Breast epithelium (tissue), 4 donors: ENCODE measurements around the gene TMTC2. TPM values are rescaled to one million over a fixed set of nuclear protein-coding genes. Genes with fewer than 3 reads are reported as not detected.

Experiments used
- DNase-seq, 2 donors: peaks; one replicate each; pipeline ENCODE4 v3.0.0-alpha.2; 2019; ENCODE audit warnings: low spot score in 2 of 2
- H3K27ac ChIP-seq, 2 donors: fragments of 200-600 bp; sonication (generic) in 1 of 2; one replicate each; pipeline ENCODE4 v1.5.1; 2016 to 2019; ENCODE audit warnings: mild to moderate bottlenecking in 1 of 2
- H3K27me3 ChIP-seq, 2 donors: fragments of 200-600 bp; sonication (generic) in 1 of 2; one replicate each; pipeline versions ENCODE4 v1.5.1 to v1.6.0; 2017 to 2019; ENCODE audit warnings: control low read depth in 1 of 2, mild to moderate bottlenecking in 1 of 2
- H3K36me3 ChIP-seq: fragments of 200-600 bp; one replicate; pipeline ENCODE4 v1.5.1; 2019
- H3K4me1 ChIP-seq, 2 donors: fragments of 200-600 bp; sonication (generic); one replicate each; pipeline ENCODE4 v1.5.1; 2016 to 2019; ENCODE audit warnings: control low read depth in 1 of 2
- H3K4me3 ChIP-seq, 3 donors: fragments of 200-600 bp; sonication (generic); 1 replicate in 2 of 3; 2 replicates in 1 of 3; pipeline ENCODE4 v1.5.1; 2016 to 2019; ENCODE audit warnings: mild to moderate bottlenecking in 3 of 3, moderate library complexity in 2 of 3
- H3K9me3 ChIP-seq, 2 donors: fragments of 200-600 bp; sonication (generic) in 1 of 2; one replicate each; pipeline ENCODE4 v1.5.1; 2016 to 2019; ENCODE audit warnings: control low read depth in 1 of 2
- POLR2A ChIP-seq: fragments of 450-650 bp; IDR thresholded peaks from one replicate; pipeline ENCODE4 v1.6.1; 2016; ENCODE audit warnings: antibody characterized with exemption, mild to moderate bottlenecking, moderate library complexity
- POLR2AphosphoS5 ChIP-seq, 3 donors: sonication (generic); formaldehyde crosslinking; IDR thresholded peaks; one replicate each; pipeline ENCODE4 v1.6.1; 2017; ENCODE audit warnings: antibody characterized with exemption in 3 of 3
- intact Hi-C: fragments of 100-400 bp; cut with DNase I; formaldehyde crosslinking; loops from one replicate; pipeline ENCODE4 v1.15.1; 2023; ENCODE audit warnings: low total_unique reads
- total RNA-seq, 3 donors: library from RNA; depleted of rRNA; stranded (reverse); fragments of >200 nt; gene quantifications; one replicate each; pipeline ENCODE4 v1.1.0, GENCODE V29; 2016
- TF ChIP-seq, protein P1 (sequence below), 3 donors: fragments of 450-650 bp; IDR thresholded peaks; one replicate each; pipeline ENCODE4 v1.5.1; 2016 to 2017; ENCODE audit warnings: antibody characterized with exemption in 3 of 3, mild to moderate bottlenecking in 3 of 3, moderate library complexity in 3 of 3

TMTC2 gene
- total RNA-seq, 3 donors from 2014 or later = 7.0 to 28.8 (median 19.3) TPM

DNA sequence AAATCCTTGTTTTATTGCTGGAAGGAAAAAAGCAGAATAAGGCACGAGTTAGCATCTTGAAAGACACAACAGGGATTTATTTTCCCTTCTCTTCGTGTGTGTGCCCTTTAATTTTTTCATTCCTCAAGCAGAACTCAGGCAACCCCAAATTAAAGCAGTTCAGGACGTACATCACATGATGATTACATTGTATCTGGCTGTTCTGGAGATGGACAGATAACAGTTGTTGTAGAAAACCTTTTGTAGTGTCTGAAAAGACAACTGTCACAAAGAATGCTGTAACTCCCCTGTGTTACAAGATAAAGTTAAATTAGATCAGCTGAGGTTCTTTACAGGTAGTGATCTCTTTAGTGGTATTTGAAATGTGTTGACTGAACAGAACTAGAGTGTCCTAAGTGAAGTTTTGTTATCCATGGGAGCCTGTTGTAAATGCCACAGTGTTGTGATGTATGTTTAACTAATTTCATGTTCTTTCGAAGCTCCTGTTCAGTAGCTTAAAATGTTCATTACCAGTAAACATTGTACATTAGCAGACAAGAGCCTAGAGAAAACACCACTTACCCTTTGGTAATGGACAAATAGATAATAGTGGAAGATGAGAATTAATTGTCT, 58.5 kb downstream of the TMTC2 start:
- no peak overlapping the region for H3K4me3 ChIP-seq
- no peaks in the 10 kb centered on the region for H3K36me3 ChIP-seq
- H3K27me3 ChIP-seq = no peaks in the 10 kb centered on the region
- no peak for DNase-seq
- H3K4me1 ChIP-seq = no peaks in the 10 kb centered on the region
- no peak for TF ChIP-seq POLR2A
- TF ChIP-seq, protein P1, sequence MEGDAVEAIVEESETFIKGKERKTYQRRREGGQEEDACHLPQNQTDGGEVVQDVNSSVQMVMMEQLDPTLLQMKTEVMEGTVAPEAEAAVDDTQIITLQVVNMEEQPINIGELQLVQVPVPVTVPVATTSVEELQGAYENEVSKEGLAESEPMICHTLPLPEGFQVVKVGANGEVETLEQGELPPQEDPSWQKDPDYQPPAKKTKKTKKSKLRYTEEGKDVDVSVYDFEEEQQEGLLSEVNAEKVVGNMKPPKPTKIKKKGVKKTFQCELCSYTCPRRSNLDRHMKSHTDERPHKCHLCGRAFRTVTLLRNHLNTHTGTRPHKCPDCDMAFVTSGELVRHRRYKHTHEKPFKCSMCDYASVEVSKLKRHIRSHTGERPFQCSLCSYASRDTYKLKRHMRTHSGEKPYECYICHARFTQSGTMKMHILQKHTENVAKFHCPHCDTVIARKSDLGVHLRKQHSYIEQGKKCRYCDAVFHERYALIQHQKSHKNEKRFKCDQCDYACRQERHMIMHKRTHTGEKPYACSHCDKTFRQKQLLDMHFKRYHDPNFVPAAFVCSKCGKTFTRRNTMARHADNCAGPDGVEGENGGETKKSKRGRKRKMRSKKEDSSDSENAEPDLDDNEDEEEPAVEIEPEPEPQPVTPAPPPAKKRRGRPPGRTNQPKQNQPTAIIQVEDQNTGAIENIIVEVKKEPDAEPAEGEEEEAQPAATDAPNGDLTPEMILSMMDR (IDR thresholded peaks at IDR 0.05) = no peak
- TF ChIP-seq POLR2AphosphoS5 (IDR thresholded peaks at IDR 0.05) = no peak
- intact Hi-C loops = no loop called here
- no peak overlapping the region for H3K27ac ChIP-seq
- no peaks in the 10 kb centered on the region for H3K9me3 ChIP-seq

DNA sequence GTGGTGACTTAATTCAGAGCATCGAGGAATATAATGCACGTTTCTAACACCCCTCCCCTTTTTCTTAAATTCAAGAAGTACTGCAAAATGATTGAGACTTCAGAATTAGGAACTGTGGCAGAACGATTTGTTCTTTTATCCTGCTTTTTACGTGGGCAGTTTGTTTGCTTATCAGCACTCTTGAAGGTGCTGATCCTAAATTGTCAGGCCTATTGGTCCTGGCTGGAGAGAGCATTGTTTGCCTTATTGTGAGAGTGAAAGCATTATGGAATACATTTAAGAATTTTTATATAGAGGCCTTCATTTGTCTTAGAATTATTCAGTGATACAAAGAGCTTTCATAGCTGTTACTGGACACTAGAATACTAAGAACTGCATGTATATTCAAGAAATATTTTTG, 59.1 kb downstream of the TMTC2 start:
- H3K27ac ChIP-seq = no peak overlapping the region
- H3K4me3 ChIP-seq = no peak overlapping the region
- intact Hi-C loops = no loop called here
- H3K4me1 ChIP-seq = no peaks in the 10 kb centered on the region
- no peaks in the 10 kb centered on the region for H3K9me3 ChIP-seq
- no peaks in the 10 kb centered on the region for H3K27me3 ChIP-seq
- H3K36me3 ChIP-seq = no peaks in the 10 kb centered on the region
- DNase-seq = no peak
- no peak for TF ChIP-seq POLR2A
- TF ChIP-seq, protein P1 (IDR thresholded peaks at IDR 0.05) = no peak
- no peak for TF ChIP-seq POLR2AphosphoS5 (IDR thresholded peaks at IDR 0.05)

DNA sequence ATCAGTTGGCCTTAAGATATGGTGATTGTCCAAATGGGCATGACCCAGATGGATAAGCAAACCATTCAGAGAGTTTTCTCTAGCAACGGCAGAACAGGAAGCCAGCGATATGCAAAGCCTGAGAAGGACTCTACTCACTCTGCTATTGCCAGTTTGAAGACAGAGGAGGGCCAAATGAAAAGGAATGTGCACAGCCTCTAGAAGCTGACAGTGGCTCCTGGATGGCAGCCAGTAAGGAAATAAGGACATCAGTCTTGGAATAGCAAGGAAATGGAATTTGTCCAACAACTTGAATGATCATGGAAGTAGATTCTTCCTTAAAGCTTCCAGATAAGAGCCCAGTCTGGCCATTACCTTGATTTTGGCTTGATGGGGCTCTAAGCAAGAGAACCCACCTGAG, 60.0 kb downstream of the TMTC2 start:
- Histone ChIP-seq H3K4me3 (no peak overlapping the region), H3K27me3 (no peaks in the 10 kb centered on the region), H3K36me3 (no peaks in the 10 kb centered on the region), H3K27ac (no peak overlapping the region), H3K9me3 (no peaks in the 10 kb centered on the region), H3K4me1 (no peaks in the 10 kb centered on the region)
- no peak for DNase-seq
- intact Hi-C loops = no loop called here
- TF ChIP-seq, protein P1 (IDR thresholded peaks at IDR 0.05) = no peak
- TF ChIP-seq POLR2A = no peak
- TF ChIP-seq POLR2AphosphoS5 (IDR thresholded peaks at IDR 0.05) = no peak

DNA sequence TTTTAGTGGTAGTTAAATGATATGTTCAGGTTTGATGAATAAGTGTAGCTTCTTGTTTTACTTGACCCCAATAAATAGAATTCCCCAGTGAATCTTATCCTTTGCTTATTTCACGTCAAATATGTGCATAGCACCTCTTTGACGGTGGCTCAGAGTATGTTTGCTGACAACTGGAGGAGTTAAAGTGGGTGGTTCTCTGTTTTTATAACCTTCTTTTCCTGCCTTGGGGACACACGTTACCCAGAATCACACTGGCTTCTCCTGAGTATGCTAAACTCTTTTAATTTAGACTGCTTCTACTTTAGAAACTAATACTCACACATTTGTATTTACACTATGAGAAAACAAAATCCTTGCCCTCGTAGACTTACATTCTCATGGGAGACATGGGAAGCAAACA, 62.3 kb downstream of the TMTC2 start:
- Histone ChIP-seq H3K27ac (no peak overlapping the region), H3K4me3 (no peak overlapping the region), H3K9me3 (no peaks in the 10 kb centered on the region), H3K4me1 (no peaks in the 10 kb centered on the region), H3K27me3 (no peaks in the 10 kb centered on the region), H3K36me3 (no peaks in the 10 kb centered on the region)
- DNase-seq = no peak
- TF ChIP-seq POLR2A = no peak
- TF ChIP-seq POLR2AphosphoS5 (IDR thresholded peaks at IDR 0.05) = no peak
- TF ChIP-seq, protein P1 (IDR thresholded peaks at IDR 0.05) = no peak
- intact Hi-C loops = no loop called here

DNA sequence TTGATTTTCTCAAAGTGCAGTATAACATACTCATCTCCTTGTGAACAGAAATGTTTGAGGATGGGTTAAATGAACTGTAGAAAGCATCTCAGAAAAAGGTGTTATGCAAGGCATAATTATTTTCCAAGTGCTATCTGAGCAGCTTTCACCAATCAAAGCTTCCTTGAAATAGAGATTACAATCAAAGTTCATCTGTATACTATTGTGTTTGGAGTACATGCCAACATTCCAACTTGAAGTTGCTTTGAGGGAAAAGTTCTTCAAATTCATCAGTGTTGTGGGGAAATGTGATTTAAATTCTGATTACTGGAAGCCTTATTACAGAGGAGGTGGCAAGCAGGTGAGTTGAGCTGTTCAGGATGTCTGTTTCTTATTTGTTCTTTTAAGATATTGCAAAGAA, 68.2 kb downstream of the TMTC2 start:
- TF ChIP-seq, protein P1 (IDR thresholded peaks at IDR 0.05) = no peak
- TF ChIP-seq POLR2A (no peak), POLR2AphosphoS5 (IDR thresholded peaks at IDR 0.05) (no peak)
- H3K9me3 ChIP-seq = no peaks in the 10 kb centered on the region
- no peak overlapping the region for H3K4me3 ChIP-seq
- no peaks in the 10 kb centered on the region for H3K4me1 ChIP-seq
- no peaks in the 10 kb centered on the region for H3K27me3 ChIP-seq
- DNase-seq = no peak
- intact Hi-C loops = no loop called here
- no peaks in the 10 kb centered on the region for H3K36me3 ChIP-seq
- no peak overlapping the region for H3K27ac ChIP-seq
